GM12878 (cell line): ENCODE measurements around the gene ABR. TPM values are rescaled to one million over a fixed set of nuclear protein-coding genes. Genes with fewer than 3 reads are reported as not detected.
"Not testable (repeated sequence)": the region's sequence is repeated elsewhere in the genome, so short reads cannot be mapped to it uniquely, and the experiment has no call there.

Experiments
- ATAC-seq: fragments of 200-7000 bp; cut with Tn5 transposase; 3 replicates; pipeline ENCODE4 v1.9.1; 2020; ENCODE audit warnings: mild to moderate bottlenecking, moderate library complexity
- BruUV-seq: library from RNA; stranded (reverse); fragments of 400-500 nt; replicated peaks from 2 replicates; lab custom pipeline; 2021; lab: Mats Ljungman, UMichigan
- CTCF ChIA-PET: fragments of 300-600 bp; sonication (Branson Sonifier 250); formaldehyde crosslinking; extraction: SDS; loops from one replicate; lab custom pipeline; 2021; ENCODE audit warnings: inconsistent platforms; lab: Yijun Ruan, JAX
- POLR2A ChIA-PET: fragments of 350-600 bp; formaldehyde crosslinking; extraction: SDS; loops from one replicate; lab custom pipeline; 2021; ENCODE audit warnings: inconsistent platforms; lab: Charles Lee
- RAD21 ChIA-PET: fragments of 300-600 bp; sonication (Branson Sonifier 250); formaldehyde crosslinking; loops from one replicate; lab custom pipeline; 2023; ENCODE audit warnings: antibody characterized with exemption; ENCODE audit not compliant: unreplicated experiment; lab: Charles Lee
- SMC1A ChIA-PET: fragments of 300-600 bp; sonication (Branson Sonifier 250); formaldehyde crosslinking; loops from one replicate; lab custom pipeline; 2023; ENCODE audit not compliant: unreplicated experiment, uncharacterized antibody; lab: Charles Lee
- DNase-seq: peaks from one replicate; pipeline ENCODE4 v3.0.0-alpha.2; 2011; ENCODE audit warnings: low read depth, low spot score
- FAIRE-seq: peaks from 3 replicates; lab custom pipeline; 2011; peaks lifted over from hg19 to GRCh38; lab: Jason Lieb, UNC
- H2AFZ ChIP-seq: 2 replicates; pipeline ENCODE4 v1.6.0; 2011; ENCODE audit warnings: low read depth, low read length, control low read depth; ENCODE audit not compliant: control insufficient read depth
- H3K27ac ChIP-seq: 2 replicates; pipeline ENCODE4 v1.5.1; 2011; ENCODE audit warnings: control low read depth; ENCODE audit not compliant: control insufficient read depth, insufficient read depth
- H3K27me3 ChIP-seq, 2 experiments: replicated peaks in 1 of 2; 2 replicates each; pipeline versions ENCODE4 v1.6.0 to v1.6.1; 2011; ENCODE audit warnings: low read length in 1 of 2; ENCODE audit not compliant: control insufficient read depth in 2 of 2, insufficient read depth in 2 of 2
- H3K36me3 ChIP-seq, 2 experiments: 2 replicates each; pipeline ENCODE4 v1.5.1; 2011; ENCODE audit warnings: low read length in 1 of 2; ENCODE audit not compliant: control insufficient read depth in 2 of 2, insufficient read depth in 2 of 2
- H3K4me1 ChIP-seq: 2 replicates; pipeline ENCODE4 v1.6.1; 2011; ENCODE audit warnings: mild to moderate bottlenecking, low read length, moderate library complexity, mixed read lengths; ENCODE audit not compliant: control insufficient read depth, insufficient read depth
- H3K4me2 ChIP-seq: 2 replicates; pipeline ENCODE4 v1.6.0; 2011; ENCODE audit warnings: control low read depth; ENCODE audit not compliant: control insufficient read depth, insufficient read depth
- H3K4me3 ChIP-seq: fragments of 200-600 bp; sonication (generic); 2 replicates; pipeline ENCODE4 v1.5.1; 2016
- H3K79me2 ChIP-seq: 2 replicates; pipeline ENCODE4 v1.6.0; 2011; ENCODE audit warnings: low read length; ENCODE audit not compliant: control insufficient read depth, insufficient read depth
- H3K9ac ChIP-seq: 2 replicates; pipeline ENCODE4 v1.8.0; 2011; ENCODE audit warnings: low read length, control low read depth, mixed read lengths; ENCODE audit not compliant: control insufficient read depth, insufficient read depth
- H3K9me3 ChIP-seq: replicated peaks from 3 replicates; pipeline ENCODE4 v1.5.1; 2011; ENCODE audit warnings: mild to moderate bottlenecking, low read length; ENCODE audit not compliant: control insufficient read depth, insufficient read depth
- H4K20me1 ChIP-seq: 2 replicates; pipeline ENCODE4 v1.6.0; 2011; ENCODE audit not compliant: control insufficient read depth, insufficient read depth
- EED ChIP-seq: sonication (generic); IDR thresholded peaks from 2 replicates; pipeline ENCODE4 v1.6.1; 2016; ENCODE audit warnings: antibody characterized with exemption, low read depth
- HDAC6 ChIP-seq: fragments of 200-600 bp; sonication (generic); IDR thresholded peaks from one replicate; pipeline ENCODE4 v1.8.0; 2017; ENCODE audit warnings: antibody characterized with exemption; ENCODE audit not compliant: unreplicated experiment
- TAF1 ChIP-seq: IDR thresholded peaks from 2 replicates; pipeline ENCODE4 v1.6.1; 2011; ENCODE audit warnings: mild to moderate bottlenecking, low read depth, low read length, borderline replicate concordance
- ZZZ3 ChIP-seq: IDR thresholded peaks from 2 replicates; pipeline ENCODE4 v1.6.1; 2011; ENCODE audit warnings: low read depth; ENCODE audit not compliant: control insufficient read depth, insufficient read length
- WGBS: methylation state at CpG from one replicate; pipeline ENCODE4 v1.1.6; 2016; ENCODE audit warnings: low lambda C conversion rate; ENCODE audit not compliant: insufficient replicate concordance, insufficient coverage; ENCODE audit errors: missing lambda C conversion rate; 5-methylcytosine and 5-hydroxymethylcytosine counted together
- in situ Hi-C: fragments of 300-500 bp; cut with MboI; formaldehyde crosslinking; loops from 9 replicates; pipeline ENCODE4 v1.14.3; 2018; ENCODE audit warnings: mixed read lengths
- intact Hi-C: fragments of 100-400 bp; cut with micrococcal nuclease; formaldehyde crosslinking; loops from one replicate; pipeline ENCODE4 v1.14.2; 2022; ENCODE audit not compliant: unreplicated experiment
- polyA plus RNA-seq, 11 experiments: library from polyadenylated mRNA; depleted of rRNA in 4 of 11; unstranded in 6 of 11; stranded (reverse) in 5 of 11; fragments of >200 nt; fragmentation: Nextera tagmentation in 4 of 11; fragmentation: Illumina TruSeq in 1 of 11; extraction: Ambion mirVana in 4 of 11; extraction: Trizol in 1 of 11; gene quantifications; 1 replicate in 1 of 11; 2 replicates in 10 of 11; pipeline versions ENCODE4 v1.2.1 to v1.2.3, GENCODE V29; 2011 to 2016; ENCODE audit warnings: inconsistent platforms in 2 of 11, missing spikeins in 2 of 11, low read depth in 1 of 11
- total RNA-seq, 4 experiments: library from RNA; depleted of rRNA in 3 of 4; stranded (reverse); fragments of >200 nt in 3 of 4; fragmentation: Illumina TruSeq in 1 of 4; extraction: Trizol in 1 of 4; gene quantifications; 2 replicates each; pipeline versions ENCODE4 v1.2.1 to v1.2.3, GENCODE V29; 2013 to 2021
- TF ChIP-seq, protein P1 (sequence below): IDR thresholded peaks from 2 replicates; pipeline ENCODE4 v1.6.1; 2012; ENCODE audit warnings: low read depth, low read length, improper control_type of control experiment

Gene ABR
- total and polyA plus RNA-seq, 10 of the 15 experiments (the other 5 are each of a cell fraction or from before 2014, with no cell fraction given), result 1.4 to 112 (median 30.0) TPM

DNA sequence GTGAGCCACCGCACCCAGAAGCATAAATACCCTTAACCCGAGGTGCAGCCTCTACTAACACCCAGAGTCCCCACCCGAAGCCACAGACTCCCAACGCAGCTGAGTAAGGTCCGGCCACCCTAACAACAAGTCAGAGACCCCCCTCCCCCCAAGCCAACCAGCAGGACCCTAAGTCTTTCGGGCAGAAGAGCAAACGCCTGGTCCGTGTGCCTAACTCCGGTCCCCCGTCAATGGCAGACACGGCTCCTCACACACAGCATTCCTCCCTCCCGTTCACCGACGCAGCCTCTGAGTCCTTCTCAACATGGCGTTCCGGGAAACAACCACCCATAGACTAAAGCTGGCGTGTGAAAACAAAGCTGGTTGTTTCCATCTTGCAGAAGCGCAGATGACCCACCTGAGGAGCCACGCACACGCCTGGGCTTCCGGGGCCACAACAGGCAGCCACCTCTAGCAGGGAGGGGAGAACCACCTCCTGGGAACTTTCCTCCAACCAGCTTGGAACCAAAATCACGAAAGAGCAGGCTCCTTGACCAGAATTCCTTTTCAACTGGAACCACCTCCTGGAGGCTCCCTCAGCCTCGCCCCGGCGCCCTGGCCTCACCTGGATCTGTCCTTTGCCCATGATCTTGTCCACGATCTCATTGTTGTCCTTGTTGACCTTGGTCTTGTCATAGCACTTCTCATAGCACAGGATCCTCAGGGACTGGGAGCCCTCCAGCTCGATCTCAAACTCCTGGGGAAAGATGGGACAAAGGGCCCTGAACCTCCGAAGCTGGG is 130.1 kb downstream of the ABR start (continued):
- TF ChIP-seq HDAC6 (no peak), ZZZ3 (no peak), TAF1 (no peak), EED (no peak)
- TF ChIP-seq, protein P1, sequence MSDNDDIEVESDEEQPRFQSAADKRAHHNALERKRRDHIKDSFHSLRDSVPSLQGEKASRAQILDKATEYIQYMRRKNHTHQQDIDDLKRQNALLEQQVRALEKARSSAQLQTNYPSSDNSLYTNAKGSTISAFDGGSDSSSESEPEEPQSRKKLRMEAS, result no peak

DNA sequence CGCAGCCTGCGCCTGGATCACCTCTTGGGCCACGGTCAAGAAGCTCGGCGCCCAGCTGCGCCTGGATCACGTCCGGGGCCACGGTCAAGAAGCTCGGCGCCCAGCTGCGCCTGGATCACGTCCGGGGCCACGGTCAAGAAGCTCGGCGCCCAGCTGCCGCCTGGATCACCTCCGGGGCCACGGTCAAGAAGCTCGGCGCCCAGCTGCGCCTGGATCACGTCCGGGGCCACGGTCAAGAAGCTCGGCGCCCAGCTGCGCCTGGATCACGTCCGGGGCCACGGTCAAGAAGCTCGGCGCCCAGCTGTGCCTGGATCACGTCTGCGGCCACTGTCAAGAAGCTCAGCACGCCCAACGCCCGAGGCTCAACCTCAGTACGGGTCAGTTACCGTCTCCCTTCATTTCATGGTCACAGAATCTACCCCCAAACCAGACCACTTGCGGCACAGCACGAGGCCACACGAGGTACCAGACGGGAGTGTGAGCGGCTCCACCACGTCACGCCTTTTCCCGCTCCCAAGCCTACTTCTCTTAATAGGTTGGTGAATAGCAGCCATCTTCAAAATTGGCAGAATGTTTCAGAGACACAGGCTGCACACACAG is 131.2 kb downstream of the ABR start:
- H3K4me3 ChIP-seq, H3K27me3 ChIP-seq, RAD21 ChIA-PET, POLR2A ChIA-PET, H3K4me2 ChIP-seq, H2AFZ ChIP-seq, H3K9ac ChIP-seq, DNase-seq, ATAC-seq, CTCF ChIA-PET, in situ Hi-C loops, H3K36me3 ChIP-seq, H3K9me3 ChIP-seq, H4K20me1 ChIP-seq, FAIRE-seq, BruUV-seq, H3K27ac ChIP-seq, SMC1A ChIA-PET, intact Hi-C loops, H3K79me2 ChIP-seq, H3K4me1 ChIP-seq: not testable (repeated sequence)
- WGBS, result 96% methylated on average over 23 of the region's 49 CpGs
